Smooth muscle cell (in vitro differentiated cells): ENCODE measurements around the gene MYMK. TPM values are rescaled to one million over a fixed set of nuclear protein-coding genes. Genes with fewer than 3 reads are reported as not detected.
A peak's percentile ranks its signal among the peaks of the same experiment; 100 is the strongest.

Source experiments
- DNase-seq: peaks from one replicate; lab custom pipeline; 2025; ENCODE audit not compliant: unreplicated experiment; lab: John Stamatoyannopoulos, UW
- H2AFZ ChIP-seq: fragments of 200-600 bp; sonication (generic); 2 replicates; pipeline ENCODE4 v1.6.0; 2016; ENCODE audit warnings: antibody characterized with exemption, low read depth, mild to moderate bottlenecking
- H3F3A ChIP-seq: fragments of 200-600 bp; sonication (generic); 2 replicates; pipeline ENCODE4 v1.6.0; 2017; ENCODE audit warnings: antibody characterized with exemption, low read depth
- H3K27ac ChIP-seq: fragments of 200-600 bp; sonication (generic); 2 replicates; pipeline ENCODE4 v1.5.1; 2016; ENCODE audit warnings: low read depth, mild to moderate bottlenecking
- H3K27me3 ChIP-seq: fragments of 200-600 bp; sonication (generic); 2 replicates; pipeline ENCODE4 v1.6.1; 2016; ENCODE audit warnings: low read depth, mild to moderate bottlenecking
- H3K36me3 ChIP-seq: fragments of 200-600 bp; sonication (generic); 2 replicates; pipeline ENCODE4 v1.5.1; 2016; ENCODE audit warnings: low read depth
- H3K4me1 ChIP-seq: fragments of 200-600 bp; sonication (generic); 2 replicates; pipeline ENCODE4 v1.5.1; 2016; ENCODE audit warnings: low read depth
- H3K4me2 ChIP-seq: fragments of 200-600 bp; sonication (generic); 2 replicates; pipeline ENCODE4 v1.6.0; 2016; ENCODE audit warnings: mild to moderate bottlenecking
- H3K4me3 ChIP-seq: fragments of 200-600 bp; sonication (generic); 2 replicates; pipeline ENCODE4 v1.5.1; 2016; ENCODE audit warnings: mild to moderate bottlenecking
- H3K79me2 ChIP-seq: fragments of 200-600 bp; sonication (generic); 2 replicates; pipeline ENCODE4 v1.6.0; 2016; ENCODE audit warnings: low read depth, mild to moderate bottlenecking
- H3K9ac ChIP-seq: fragments of 200-600 bp; sonication (generic); 2 replicates; pipeline ENCODE4 v1.6.0; 2016; ENCODE audit warnings: low read depth
- H3K9me3 ChIP-seq: fragments of 200-600 bp; sonication (generic); replicated peaks from 2 replicates; pipeline ENCODE4 v1.5.1; 2016; ENCODE audit warnings: low read depth
- H4K20me1 ChIP-seq: fragments of 200-600 bp; sonication (generic); 2 replicates; pipeline ENCODE4 v1.6.0; 2016; ENCODE audit warnings: low read depth
- CTCF ChIP-seq: fragments of 200-600 bp; sonication (generic); IDR thresholded peaks from 2 replicates; pipeline ENCODE4 v1.5.1; 2017; ENCODE audit warnings: borderline replicate concordance, mild to moderate bottlenecking, antibody characterized with exemption; ENCODE audit not compliant: insufficient read depth, poor library complexity, severe bottlenecking
- WGBS: methylation state at CpG from one replicate; pipeline ENCODE4 v1.1.7; 2016; ENCODE audit warnings: low lambda C conversion rate; 5-methylcytosine and 5-hydroxymethylcytosine counted together
- polyA plus RNA-seq: library from polyadenylated mRNA; unstranded; fragments of >200 nt; fragmentation: Nextera tagmentation; extraction: Ambion mirVana; gene quantifications from 2 replicates; pipeline ENCODE4 v1.2.1, GENCODE V29; 2016
- total RNA-seq: library from RNA; depleted of rRNA; stranded (reverse); fragments of >200 nt; gene quantifications from 2 replicates; pipeline ENCODE4 v1.2.3, GENCODE V29; 2014

Gene MYMK
- total and polyA plus RNA-seq, 2 experiments from 2014 or later, result not detected

DNA sequence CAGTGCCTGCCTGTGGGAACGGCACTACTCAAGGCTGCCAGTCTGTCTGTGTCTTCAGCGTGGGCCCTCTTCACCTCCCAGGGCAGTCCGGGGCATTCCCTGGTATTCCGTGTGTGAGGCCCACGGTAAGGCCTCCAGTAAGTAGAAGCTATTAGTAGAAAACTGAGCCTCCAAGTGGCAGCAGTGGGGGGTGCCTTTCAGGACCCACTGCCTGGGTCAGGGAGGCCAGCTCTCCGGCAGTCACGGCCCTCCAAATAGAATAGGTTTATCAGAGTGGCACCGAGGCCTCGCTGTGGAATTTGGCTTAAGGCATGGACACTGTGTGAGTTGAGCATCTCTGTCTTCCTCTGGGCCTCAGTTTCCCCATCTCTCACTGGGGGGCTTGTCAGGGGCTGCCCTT, 32.8 kb upstream of the MYMK start:
- no peaks in the 10 kb centered on the region for H3K79me2 ChIP-seq
- H3K9me3 ChIP-seq, result no peaks in the 10 kb centered on the region
- H3F3A ChIP-seq, result peaks cover 4% of the 10 kb centered on the region
- no peak overlapping the region for H3K4me3 ChIP-seq
- H4K20me1 ChIP-seq, result no peaks in the 10 kb centered on the region
- peak overlapping the region; percentile 86 for H3K27ac ChIP-seq
- no peaks in the 10 kb centered on the region for H3K36me3 ChIP-seq
- WGBS, result 72% methylated on average over 9 of the region's 9 CpGs
- H3K4me2 ChIP-seq, result peak overlapping the region; percentile 58
- DNase-seq, result no peak
- no peak for TF ChIP-seq CTCF
- no peak overlapping the region for H3K9ac ChIP-seq
- H3K4me1 ChIP-seq, result peaks cover 16% of the 10 kb centered on the region
- H3K27me3 ChIP-seq, result no peaks in the 10 kb centered on the region
- H2AFZ ChIP-seq, result peak overlapping the region; percentile 65

DNA sequence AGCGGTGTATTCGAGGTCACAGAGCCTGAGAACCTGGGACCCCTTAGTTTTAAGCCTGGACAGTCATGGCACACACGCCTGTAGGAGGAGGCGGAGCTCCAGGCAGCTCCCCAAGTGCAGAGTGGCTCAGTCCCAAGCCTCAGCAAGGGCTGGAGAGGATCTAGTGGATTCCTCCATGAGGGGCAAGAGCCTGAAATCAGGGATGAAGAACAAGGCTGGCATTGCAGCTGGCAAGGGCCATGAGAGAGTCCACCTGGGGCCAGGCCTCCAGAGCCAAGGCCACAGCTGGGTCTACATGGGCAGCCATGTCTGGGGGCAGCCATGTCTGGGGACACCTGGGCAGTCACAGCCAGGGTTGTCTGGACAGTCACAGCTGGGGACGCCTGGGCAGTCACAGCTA, 31.6 kb upstream of the MYMK start:
- no peaks in the 10 kb centered on the region for H3K79me2 ChIP-seq
- peaks cover 4% of the 10 kb centered on the region for H3F3A ChIP-seq
- no peaks in the 10 kb centered on the region for H3K36me3 ChIP-seq
- H3K4me3 ChIP-seq, result no peak overlapping the region
- H3K9me3 ChIP-seq, result no peaks in the 10 kb centered on the region
- WGBS, result 94% methylated on average over 5 of the region's 5 CpGs
- H3K9ac ChIP-seq, result no peak overlapping the region
- H3K27me3 ChIP-seq, result no peaks in the 10 kb centered on the region
- H3K4me1 ChIP-seq, result peaks cover 16% of the 10 kb centered on the region
- no peak overlapping the region for H3K27ac ChIP-seq
- no peaks in the 10 kb centered on the region for H4K20me1 ChIP-seq
- H3K4me2 ChIP-seq, result no peak overlapping the region
- no peak overlapping the region for H2AFZ ChIP-seq
- no peak for TF ChIP-seq CTCF
- DNase-seq, result no peak

- Histone ChIP-seq H2AFZ (no peak overlapping the region), H3K36me3 (no peaks in the 10 kb centered on the region), H3K79me2 (no peaks in the 10 kb centered on the region), H3K27me3 (no peaks in the 10 kb centered on the region), H3K27ac (no peak overlapping the region), H3K9me3 (no peaks in the 10 kb centered on the region), H4K20me1 (no peaks in the 10 kb centered on the region), H3K4me2 (no peak overlapping the region), H3K4me1 (peaks cover 16% of the 10 kb centered on the region), H3K4me3 (no peak overlapping the region), H3K9ac (no peak overlapping the region), H3F3A (peaks cover 2% of the 10 kb centered on the region)
- 98% methylated on average over 8 of the region's 8 CpGs for WGBS
- no peak for TF ChIP-seq CTCF
- DNase-seq, result no peak
These were observed 30.0 kb upstream of the MYMK start for GRCh38 chr9:133554729-133555128.

GRCh38 chr9:133553973-133554713, 29.4 kb upstream of the MYMK start:
- Histone ChIP-seq H4K20me1 (no peaks in the 10 kb centered on the region), H3K79me2 (no peaks in the 10 kb centered on the region), H3K27ac (no peak overlapping the region), H3K9me3 (no peaks in the 10 kb centered on the region), H3K36me3 (no peaks in the 10 kb centered on the region), H3K4me1 (peaks cover 16% of the 10 kb centered on the region), H3K9ac (no peak overlapping the region), H3K27me3 (no peaks in the 10 kb centered on the region), H3K4me2 (no peak overlapping the region), H3F3A (no peaks in the 10 kb centered on the region), H2AFZ (no peak overlapping the region), H3K4me3 (no peak overlapping the region)
- TF ChIP-seq CTCF, result no peak
- WGBS, result 84% methylated on average over 28 of the region's 31 CpGs
- DNase-seq, result no peak
